Prostate gland (tissue), 2 donors: ENCODE measurements around the gene STXBP3. TPM values are rescaled to one million over a fixed set of nuclear protein-coding genes. Genes with fewer than 3 reads are reported as not detected.

Experiments
- DNase-seq: peaks from one replicate; pipeline ENCODE4 v3.0.0-alpha.2; 2019; ENCODE audit warnings: low spot score
- H3K27ac ChIP-seq, 2 donors: fragments of 200-600 bp; sonication (generic); 2 replicates each; pipeline ENCODE4 v1.5.1; 2017 to 2019
- H3K27me3 ChIP-seq: fragments of 200-600 bp; sonication (generic); replicated peaks from 2 replicates; pipeline ENCODE4 v1.5.1; 2019; ENCODE audit not compliant: insufficient read depth
- H3K36me3 ChIP-seq, 2 donors: fragments of 200-600 bp; sonication (generic); 1 replicate in 1 of 2; 2 replicates in 1 of 2; pipeline versions ENCODE4 v1.5.1 to v1.8.1; 2017 to 2019
- H3K4me1 ChIP-seq: fragments of 200-600 bp; sonication (generic); replicated peaks from 2 replicates; pipeline ENCODE4 v1.5.1; 2019
- H3K4me3 ChIP-seq, 2 donors: fragments of 200-600 bp; sonication (generic); 2 replicates each; pipeline ENCODE4 v1.5.1; 2017 to 2019
- H3K9me3 ChIP-seq: fragments of 200-600 bp; sonication (generic); 2 replicates; pipeline ENCODE4 v1.5.1; 2017
- CTCF ChIP-seq, 4 experiments: fragments of 200-600 bp in 2 of 4; fragments of 450-650 bp in 2 of 4; sonication (generic) in 2 of 4; IDR thresholded peaks; 1 replicate in 3 of 4; 2 replicates in 1 of 4; pipeline ENCODE4 v1.5.1; 2016 to 2019; ENCODE audit warnings: antibody characterized with exemption in 4 of 4, mild to moderate bottlenecking in 2 of 4, moderate library complexity in 2 of 4
- POLR2A ChIP-seq: fragments of 450-650 bp; IDR thresholded peaks from one replicate; pipeline ENCODE4 v1.6.1; 2016; ENCODE audit warnings: antibody characterized with exemption, mild to moderate bottlenecking
- POLR2AphosphoS5 ChIP-seq: sonication (generic); formaldehyde crosslinking; IDR thresholded peaks from one replicate; pipeline ENCODE4 v1.6.1; 2017; ENCODE audit warnings: antibody characterized with exemption
- WGBS: methylation state at CpG from one replicate; pipeline ENCODE4 v1.1.5; 2018; 5-methylcytosine and 5-hydroxymethylcytosine counted together
- intact Hi-C: fragments of 100-400 bp; cut with DNase I; formaldehyde crosslinking; loops from one replicate; pipeline ENCODE4 v1.14.2; 2022
- total RNA-seq, 2 donors: library from RNA; depleted of rRNA; stranded (reverse); fragments of >200 nt; gene quantifications; one replicate each; pipeline ENCODE4 v1.1.0, GENCODE V29; 2016

STXBP3 gene
- total RNA-seq, 2 donors from 2014 or later = 41.1 to 55.4 TPM

- intact Hi-C loops = loop anchor here (5.0 kb wide), 1 partner anchor 73 kb away; the partner anchor contains the start of gene STXBP3
- Histone ChIP-seq H3K27me3 (no peaks in the 10 kb centered on the region), H3K36me3 (no peaks in the 10 kb centered on the region), H3K4me3 (no peak overlapping the region), H3K4me1 (no peaks in the 10 kb centered on the region), H3K27ac (no peak overlapping the region), H3K9me3 (no peaks in the 10 kb centered on the region)
- whole genome bisulfite sequencing = 62% methylated on average over 5 of the region's 5 CpGs
- DNase-seq = no peak
- no peak for TF ChIP-seq POLR2A
- no peak for TF ChIP-seq CTCF (IDR thresholded peaks at IDR 0.05)
- TF ChIP-seq POLR2AphosphoS5 = no peak
These were observed 73.4 kb downstream of the STXBP3 start for GRCh38 chr1:108819878-108820277.

GRCh38 chr1:108823632-108824031 is 77.2 kb downstream of the STXBP3 start:
- H3K36me3 ChIP-seq = no peaks in the 10 kb centered on the region
- intact Hi-C loops = no loop called here
- TF ChIP-seq POLR2A = no peak
- TF ChIP-seq CTCF (IDR thresholded peaks at IDR 0.05) = no peak
- no peak for TF ChIP-seq POLR2AphosphoS5

GRCh38 chr1:108824051-108824450 is 77.6 kb downstream of the STXBP3 start:
- TF ChIP-seq POLR2A (no peak), CTCF (IDR thresholded peaks at IDR 0.05) (no peak), POLR2AphosphoS5 (no peak)
- H3K4me1 ChIP-seq = peaks cover 6% of the 10 kb centered on the region
- no peaks in the 10 kb centered on the region for H3K9me3 ChIP-seq
- no peak overlapping the region for H3K4me3 ChIP-seq
- H3K27ac ChIP-seq = no peak overlapping the region
- H3K27me3 ChIP-seq = no peaks in the 10 kb centered on the region
- no peak for DNase-seq
- no peaks in the 10 kb centered on the region for H3K36me3 ChIP-seq
- 64% methylated on average over 3 of the region's 3 CpGs for WGBS
- intact Hi-C loops = no loop called here

More at GRCh38 chr1:108823632-108824031, 77.2 kb downstream of the STXBP3 start:
- no peaks in the 10 kb centered on the region for H3K27me3 ChIP-seq
- H3K27ac ChIP-seq = no peak overlapping the region
- 70% methylated on average over 3 of the region's 3 CpGs for WGBS
- no peaks in the 10 kb centered on the region for H3K9me3 ChIP-seq
- no peak overlapping the region for H3K4me3 ChIP-seq
- H3K4me1 ChIP-seq = peaks cover 6% of the 10 kb centered on the region
- no peak for DNase-seq

- WGBS = 93% methylated on average over 3 of the region's 3 CpGs
These were observed 79.7 kb downstream of the STXBP3 start for GRCh38 chr1:108826081-108826635.

More at GRCh38 chr1:108826081-108826635, 79.7 kb downstream of the STXBP3 start:
- intact Hi-C loops = loop anchor here (5.0 kb wide), 1 partner anchor 134 kb away; the partner anchor contains the start of gene PRPF38B
- Histone ChIP-seq H3K36me3 (no peaks in the 10 kb centered on the region), H3K27me3 (no peaks in the 10 kb centered on the region), H3K27ac (no peak overlapping the region), H3K4me3 (no peak overlapping the region), H3K4me1 (peaks cover 6% of the 10 kb centered on the region), H3K9me3 (no peaks in the 10 kb centered on the region)
- TF ChIP-seq POLR2A (no peak), CTCF (IDR thresholded peaks at IDR 0.05) (no peak), POLR2AphosphoS5 (no peak)
- DNase-seq = no peak
